GM21447 (cell line): ENCODE data around the gene HCN2.
"Not testable (repeated sequence)": the region's sequence is repeated elsewhere in the genome, so short reads cannot be mapped to it uniquely, and the experiment has no call there.

Source experiments
- ATAC-seq: cut with Tn5 transposase; IDR thresholded peaks from one replicate; pipeline ENCODE4 v1.9.1; 2021; ENCODE audit not compliant: unreplicated experiment

The HCN2 gene

DNA sequence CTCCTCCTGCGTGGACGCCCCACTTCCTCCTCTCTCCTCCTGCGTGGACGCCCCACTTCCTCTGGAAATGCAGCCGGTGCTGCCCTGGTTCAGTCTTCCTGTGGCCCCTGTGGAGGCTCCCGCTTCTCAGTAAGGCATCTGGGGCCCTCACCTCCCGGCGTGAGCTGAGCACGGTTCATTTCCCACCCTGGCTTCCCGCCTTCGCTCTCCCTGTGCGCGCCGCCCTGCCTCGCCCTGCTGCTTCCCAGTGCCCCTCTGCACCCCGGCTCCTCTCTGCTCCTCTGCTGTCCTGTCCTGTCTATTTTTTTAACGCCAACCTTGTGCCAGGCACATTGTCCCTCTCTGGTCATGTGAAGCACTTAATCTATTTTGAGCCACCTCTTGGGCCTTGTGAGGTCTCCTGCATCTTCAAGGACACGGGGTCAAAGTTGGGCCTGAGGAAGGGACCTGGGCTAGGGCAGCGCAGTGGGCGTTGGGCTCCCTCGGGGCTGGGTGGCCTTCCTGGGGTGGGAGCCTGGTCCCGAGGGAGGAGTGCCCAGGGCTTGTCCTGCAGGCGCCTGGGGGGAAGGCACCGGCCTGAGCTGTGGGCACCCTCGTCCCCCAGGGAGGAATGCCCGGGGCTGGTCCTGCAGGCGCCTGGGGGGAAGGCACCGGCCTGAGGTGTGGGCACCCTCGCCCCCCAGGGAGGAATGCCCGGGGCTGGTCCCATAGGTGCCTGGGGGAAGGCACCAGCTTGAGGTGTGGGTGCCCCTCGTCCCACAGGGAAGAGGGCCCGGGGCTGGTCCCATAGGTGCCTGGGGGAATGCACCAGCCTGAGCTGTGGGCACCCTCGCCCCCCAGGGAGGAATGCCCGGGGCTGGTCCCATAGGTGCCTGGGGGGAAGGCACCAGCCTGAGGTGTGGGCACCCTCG lies 13.0 kb downstream of the HCN2 start:
- no peak for ATAC-seq

GRCh38 chr19:603302-603639 lies 13.6 kb downstream of the HCN2 start:
- not testable (repeated sequence) for ATAC-seq

DNA sequence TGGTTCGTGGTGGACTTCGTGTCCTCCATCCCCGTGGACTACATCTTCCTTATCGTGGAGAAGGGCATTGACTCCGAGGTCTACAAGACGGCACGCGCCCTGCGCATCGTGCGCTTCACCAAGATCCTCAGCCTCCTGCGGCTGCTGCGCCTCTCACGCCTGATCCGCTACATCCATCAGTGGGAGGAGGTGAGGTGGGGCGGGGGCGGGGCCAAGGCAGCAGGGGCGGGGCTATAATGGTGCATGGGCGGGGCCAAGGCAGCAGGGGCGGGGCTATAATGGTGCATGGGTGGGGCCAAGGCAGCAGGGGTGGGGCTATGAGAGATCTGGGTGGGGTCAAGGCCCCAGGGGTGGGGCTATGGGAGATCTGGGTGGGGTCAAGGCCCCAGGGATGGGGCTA lies 14.1 kb downstream of the HCN2 start:
- not testable (repeated sequence) for ATAC-seq

DNA sequence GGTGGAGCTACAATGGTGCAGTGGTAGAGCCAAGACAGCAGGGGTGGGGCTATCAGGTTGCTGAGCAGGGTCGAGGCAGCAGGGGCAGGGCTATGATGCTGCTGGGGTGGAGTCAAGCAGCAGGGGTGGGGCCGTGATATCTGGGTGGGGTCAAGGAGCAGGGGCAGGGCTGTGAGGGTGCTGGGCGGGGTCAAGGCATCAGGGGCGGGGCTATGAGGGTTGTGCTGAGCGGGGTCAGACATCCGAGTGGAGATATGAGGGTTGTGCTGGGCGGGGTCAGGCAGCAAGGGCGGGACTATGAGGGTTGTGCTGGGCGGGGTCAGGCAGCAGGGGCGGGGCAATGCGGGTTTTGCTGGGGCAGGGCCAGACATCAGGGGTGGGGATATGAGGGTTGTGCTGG lies 14.7 kb downstream of the HCN2 start:
- no peak for ATAC-seq

DNA sequence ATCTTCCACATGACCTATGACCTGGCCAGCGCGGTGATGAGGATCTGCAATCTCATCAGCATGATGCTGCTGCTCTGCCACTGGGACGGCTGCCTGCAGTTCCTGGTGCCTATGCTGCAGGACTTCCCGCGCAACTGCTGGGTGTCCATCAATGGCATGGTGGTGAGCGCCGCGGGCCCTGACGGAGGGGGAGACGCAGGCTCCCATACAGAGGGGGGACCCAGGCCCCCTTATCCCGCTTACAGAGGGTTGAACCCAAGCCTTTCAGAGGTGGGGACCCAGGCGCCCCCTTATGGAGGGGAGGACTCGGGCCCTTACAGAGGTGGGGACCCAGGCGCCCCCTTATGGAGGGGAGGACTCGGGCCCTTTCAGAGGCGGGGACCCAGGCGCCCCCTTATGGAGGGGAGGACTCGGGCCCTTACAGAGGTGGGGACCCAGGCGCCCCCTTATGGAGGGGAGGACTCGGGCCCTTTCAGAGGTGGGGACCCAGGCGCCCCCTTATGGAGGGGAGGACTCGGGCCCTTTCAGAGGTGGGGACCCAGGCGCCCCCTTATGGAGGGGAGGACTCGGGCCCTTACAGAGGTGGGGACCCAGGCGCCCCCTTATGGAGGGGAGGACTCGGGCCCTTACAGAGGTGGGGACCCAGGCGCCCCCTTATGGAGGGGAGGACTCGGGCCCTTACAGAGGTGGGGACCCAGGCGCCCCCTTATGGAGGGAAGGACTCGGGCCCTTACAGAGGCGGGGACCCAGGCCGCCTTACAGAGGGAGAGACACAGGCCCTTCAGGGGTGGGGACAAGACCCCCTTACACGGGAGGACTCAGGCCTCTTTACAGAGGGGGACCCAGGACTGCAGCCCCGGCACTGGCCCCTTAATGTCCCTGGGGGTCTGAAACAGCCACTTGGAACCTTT lies 15.6 kb downstream of the HCN2 start:
- ATAC-seq, result not testable (repeated sequence)

DNA sequence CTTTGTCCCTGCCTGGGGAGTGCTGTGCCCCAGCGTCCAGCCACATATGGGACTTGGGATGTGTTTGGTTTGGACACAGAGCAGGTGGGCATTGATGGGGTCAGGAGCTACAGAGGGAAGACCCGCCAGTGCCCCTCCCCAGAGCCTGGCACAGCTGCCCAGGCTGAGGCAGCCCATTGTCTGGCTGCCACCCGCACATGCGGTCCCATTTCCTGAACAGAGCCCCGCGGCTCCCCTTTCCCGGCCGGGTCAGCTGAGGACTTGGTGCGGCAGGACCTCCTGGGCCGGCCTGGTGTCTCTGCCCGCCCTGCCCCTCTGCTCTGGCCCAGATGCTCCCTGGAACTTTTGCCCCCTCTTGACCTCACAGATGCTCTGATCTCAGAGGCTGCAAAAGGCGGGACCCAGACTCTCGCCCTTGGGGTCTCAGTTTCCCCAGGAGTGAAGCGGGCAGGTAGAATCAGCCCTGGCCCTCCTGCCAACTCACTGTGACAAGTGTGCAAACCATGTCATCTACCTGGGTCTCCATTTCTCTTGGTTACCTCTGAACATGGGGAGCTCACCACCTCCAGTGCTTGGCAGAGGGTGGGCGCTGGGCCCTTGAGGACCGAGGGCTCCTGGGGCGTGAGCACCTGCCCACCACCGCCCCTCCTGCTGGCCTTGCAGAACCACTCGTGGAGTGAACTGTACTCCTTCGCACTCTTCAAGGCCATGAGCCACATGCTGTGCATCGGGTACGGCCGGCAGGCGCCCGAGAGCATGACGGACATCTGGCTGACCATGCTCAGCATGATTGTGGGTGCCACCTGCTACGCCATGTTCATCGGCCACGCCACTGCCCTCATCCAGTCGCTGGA lies 17.8 kb downstream of the HCN2 start:
- ATAC-seq, result no peak

DNA sequence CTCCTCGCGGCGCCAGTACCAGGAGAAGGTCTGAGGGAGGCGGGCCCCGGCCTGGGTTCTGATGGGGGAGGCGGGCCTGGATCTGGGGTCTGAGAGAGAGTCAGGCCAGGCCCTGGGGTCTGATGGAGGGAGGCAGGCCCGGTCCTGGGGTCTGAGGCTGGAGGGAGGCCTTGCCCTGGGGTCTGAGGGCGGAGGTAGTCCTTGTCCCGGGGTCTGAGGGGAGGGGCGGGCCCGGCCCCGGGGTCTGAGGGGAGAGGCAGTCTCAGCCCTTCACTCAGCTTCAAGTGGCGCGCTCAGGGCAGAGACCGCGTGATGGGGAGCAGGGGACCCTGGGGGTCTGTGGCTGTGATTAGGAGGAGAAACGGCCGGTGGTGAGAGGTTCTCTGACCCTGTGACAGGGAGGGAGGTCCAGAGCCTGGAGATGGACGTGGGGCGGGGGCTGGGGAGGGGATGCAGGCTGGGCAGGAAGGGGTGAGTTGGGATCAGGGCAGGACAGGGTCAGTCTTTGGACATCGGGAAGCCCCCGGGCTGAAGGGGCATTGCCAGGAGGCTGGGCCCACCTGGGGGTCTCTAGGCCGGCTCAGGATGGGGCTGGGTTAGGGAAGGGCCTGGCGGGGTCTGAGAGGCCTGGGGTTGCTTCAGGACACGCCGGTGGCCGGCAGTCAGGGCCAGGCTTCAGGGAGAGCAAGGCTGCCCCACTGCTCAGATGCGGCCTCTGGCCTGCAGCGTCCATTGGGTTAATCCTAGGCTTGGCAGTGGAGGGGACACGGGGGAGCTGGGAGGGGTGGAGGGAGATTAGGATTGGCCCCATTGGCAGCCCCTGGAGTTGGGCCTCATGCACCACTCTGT lies 18.7 kb downstream of the HCN2 start:
- ATAC-seq, result no peak

GRCh38 chr19:609004-609346 lies 19.3 kb downstream of the HCN2 start:
- no peak for ATAC-seq

DNA sequence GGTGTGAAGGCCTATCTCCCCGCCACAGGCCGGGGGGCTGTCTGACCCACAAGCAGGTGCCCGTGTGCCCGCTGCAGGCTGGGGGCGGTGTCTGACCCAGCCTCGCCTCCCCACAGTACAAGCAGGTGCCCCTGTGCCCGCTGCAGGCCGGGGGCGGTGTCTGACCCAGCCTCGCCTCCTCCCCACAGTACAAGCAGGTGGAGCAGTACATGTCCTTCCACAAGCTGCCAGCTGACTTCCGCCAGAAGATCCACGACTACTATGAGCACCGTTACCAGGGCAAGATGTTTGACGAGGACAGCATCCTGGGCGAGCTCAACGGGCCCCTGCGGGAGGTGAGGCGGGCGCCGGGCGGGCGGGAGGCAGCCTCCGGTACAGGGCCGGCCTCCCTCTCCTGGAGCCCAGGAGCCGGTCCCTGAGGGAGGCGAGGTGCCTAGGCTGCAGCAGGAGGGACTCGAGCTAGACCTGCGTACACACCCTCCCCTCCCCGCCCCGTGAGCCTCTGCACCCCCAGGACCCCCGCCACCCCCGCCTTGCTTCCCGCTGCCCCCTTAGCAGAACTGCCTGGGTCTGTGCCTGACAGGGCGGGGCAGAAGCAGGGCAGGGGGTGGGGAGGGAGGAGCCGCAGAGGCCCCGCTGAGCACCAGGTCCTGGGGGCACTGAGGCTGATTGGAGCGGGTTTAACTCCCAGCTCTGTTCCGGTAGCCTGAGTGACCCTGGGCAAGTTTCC lies 20.6 kb downstream of the HCN2 start:
- no peak for ATAC-seq

GRCh38 chr19:610801-611480 lies 21.3 kb downstream of the HCN2 start:
- ATAC-seq, result peak; percentile 42

- no peak for ATAC-seq
These were observed 21.8 kb downstream of the HCN2 start for GRCh38 chr19:611481-611868.

DNA sequence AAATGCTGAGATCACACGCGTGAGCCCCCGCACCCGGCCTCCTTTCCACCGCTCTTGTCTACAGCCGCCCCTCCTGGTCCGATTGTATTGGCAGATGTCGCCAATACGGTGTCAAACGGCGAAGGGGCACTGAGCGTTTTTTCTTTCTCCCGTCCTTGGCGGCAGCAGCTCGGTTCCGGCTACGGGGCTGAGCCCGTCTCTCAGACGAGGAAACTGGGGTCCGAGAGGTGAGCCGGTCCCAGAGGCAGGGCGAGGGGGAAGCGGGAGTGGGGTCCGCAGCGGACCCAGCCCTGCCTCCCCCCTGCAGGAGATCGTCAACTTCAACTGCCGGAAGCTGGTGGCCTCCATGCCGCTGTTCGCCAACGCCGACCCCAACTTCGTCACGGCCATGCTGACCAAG lies 23.3 kb downstream of the HCN2 start:
- no peak for ATAC-seq

GRCh38 chr19:613732-614567 lies 24.3 kb downstream of the HCN2 start:
- no peak for ATAC-seq

DNA sequence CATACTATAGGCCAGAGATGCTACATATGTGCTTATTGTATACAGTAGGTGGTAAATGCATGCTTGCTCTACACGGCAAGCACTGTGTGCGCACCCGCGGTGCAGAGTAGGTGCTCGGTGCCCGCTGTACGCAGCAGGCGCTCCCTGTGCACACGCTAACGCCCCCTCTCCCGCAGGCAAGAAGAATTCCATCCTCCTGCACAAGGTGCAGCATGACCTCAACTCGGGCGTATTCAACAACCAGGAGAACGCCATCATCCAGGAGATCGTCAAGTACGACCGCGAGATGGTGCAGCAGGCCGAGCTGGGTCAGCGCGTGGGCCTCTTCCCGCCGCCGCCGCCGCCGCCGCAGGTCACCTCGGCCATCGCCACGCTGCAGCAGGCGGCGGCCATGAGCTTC lies 25.9 kb downstream of the HCN2 start:
- ATAC-seq, result no peak

- ATAC-seq, result no peak
These were observed 26.5 kb downstream of the HCN2 start for GRCh38 chr19:616062-616700.

- no peak for ATAC-seq
These were observed 27.3 kb downstream of the HCN2 start for GRCh38 chr19:616747-617526.
